ENCODE measurements around the gene PIM2.

DNA sequence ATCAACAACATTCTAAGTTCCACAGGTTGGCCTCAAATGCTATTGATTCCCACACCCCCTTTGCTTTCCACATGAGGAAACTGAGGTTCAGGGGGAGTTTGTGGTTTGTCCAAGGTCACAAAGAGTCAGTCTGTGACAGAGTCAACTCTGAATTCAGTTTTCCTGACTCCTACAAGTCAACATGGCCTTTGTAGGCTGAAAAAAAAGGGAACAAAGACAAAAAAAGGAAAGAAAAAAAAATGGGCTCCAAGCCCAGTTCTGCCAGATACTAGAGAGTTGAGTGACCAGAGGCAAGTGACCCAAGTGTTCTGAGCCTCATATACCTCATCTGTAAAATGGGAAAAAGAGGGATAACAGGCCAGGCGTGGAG lies 16.5 kb upstream of the PIM2 start:
- no peak for TF ChIP-seq CTCF (IDR thresholded peaks at IDR 0.05; ENCODE audit: poor library complexity)
- no peak for TF ChIP-seq EZH2 (IDR thresholded peaks at IDR 0.05; ENCODE audit: borderline replicate concordance)

Data from hepatocyte (in vitro differentiated cells).